Measurements from ENCODE around the gene GOLGA7B.

DNA sequence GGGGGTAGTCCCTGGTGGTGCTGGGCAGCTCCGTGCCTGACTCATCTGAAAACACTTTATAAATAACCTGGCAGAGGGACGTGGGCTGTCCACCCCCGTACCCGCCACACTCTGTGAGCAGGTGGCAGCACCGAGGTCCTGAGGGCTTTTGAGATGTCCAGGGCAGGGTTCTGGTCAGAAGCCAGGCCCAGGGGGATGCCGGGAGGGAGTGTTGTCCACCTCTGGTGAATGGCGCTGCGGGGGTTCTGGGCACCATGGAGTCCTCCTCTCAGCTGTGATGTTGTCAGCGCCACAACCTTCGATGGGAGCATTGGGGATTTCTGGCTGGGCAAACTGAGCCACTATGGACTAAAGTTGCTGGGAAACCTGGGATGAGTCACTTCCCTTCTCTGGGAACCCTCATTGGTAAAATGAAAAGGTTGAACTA is 27.4 kb upstream of the GOLGA7B start:
- TF ChIP-seq, protein P1, sequence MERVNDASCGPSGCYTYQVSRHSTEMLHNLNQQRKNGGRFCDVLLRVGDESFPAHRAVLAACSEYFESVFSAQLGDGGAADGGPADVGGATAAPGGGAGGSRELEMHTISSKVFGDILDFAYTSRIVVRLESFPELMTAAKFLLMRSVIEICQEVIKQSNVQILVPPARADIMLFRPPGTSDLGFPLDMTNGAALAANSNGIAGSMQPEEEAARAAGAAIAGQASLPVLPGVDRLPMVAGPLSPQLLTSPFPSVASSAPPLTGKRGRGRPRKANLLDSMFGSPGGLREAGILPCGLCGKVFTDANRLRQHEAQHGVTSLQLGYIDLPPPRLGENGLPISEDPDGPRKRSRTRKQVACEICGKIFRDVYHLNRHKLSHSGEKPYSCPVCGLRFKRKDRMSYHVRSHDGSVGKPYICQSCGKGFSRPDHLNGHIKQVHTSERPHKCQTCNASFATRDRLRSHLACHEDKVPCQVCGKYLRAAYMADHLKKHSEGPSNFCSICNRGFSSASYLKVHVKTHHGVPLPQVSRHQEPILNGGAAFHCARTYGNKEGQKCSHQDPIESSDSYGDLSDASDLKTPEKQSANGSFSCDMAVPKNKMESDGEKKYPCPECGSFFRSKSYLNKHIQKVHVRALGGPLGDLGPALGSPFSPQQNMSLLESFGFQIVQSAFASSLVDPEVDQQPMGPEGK (CRISPR knock-in tag; IDR thresholded peaks at IDR 0.05; ENCODE audit: borderline replicate concordance), result no peak
- TF ChIP-seq ZFP30 (CRISPR knock-in tag; IDR thresholded peaks at IDR 0.05), result no peak

Data from SK-N-SH treated with all-trans-retinoic acid at 6 μM for 48 hours (cell line).